ENCODE measurements around the gene CACNB3. TPM values are rescaled to one million over a fixed set of nuclear protein-coding genes. Genes with fewer than 3 reads are reported as not detected.
"Not testable (repeated sequence)": the region's sequence is repeated elsewhere in the genome, so short reads cannot be mapped to it uniquely, and the experiment has no call there.

The CACNB3 gene
- total and polyA plus RNA-seq, 4 donors = 8.3 to 33.1 (median 11.1) TPM

GRCh38 chr12:48852734-48853688 is 34.7 kb downstream of the CACNB3 start:
- ATAC-seq (ENCODE audit: insufficient read depth, low FRiP score) (peak; percentile 59), DNase-seq (peak; percentile 92 to 97 (median 95))
- peak overlapping the region; percentile 81 for H3K27ac ChIP-seq (ENCODE audit: low read depth in 1 of 2, low read length in 1 of 2)
- peaks cover 0 to 9% (median 6%) of the 10 kb centered on the region in 4 donors for H3K36me3 ChIP-seq (ENCODE audit: control insufficient read depth in 4 of 4, insufficient read depth in 4 of 4, low read length in 4 of 4)
- no peaks in the 10 kb centered on the region for H3K27me3 ChIP-seq (ENCODE audit: control insufficient read depth in 3 of 3, insufficient read depth in 3 of 3, low read length in 2 of 3)
- no peak overlapping the region for H3K9ac ChIP-seq (ENCODE audit: insufficient read depth in 1 of 2, low read length in 2 of 2)
- TF ChIP-seq, protein P1, sequence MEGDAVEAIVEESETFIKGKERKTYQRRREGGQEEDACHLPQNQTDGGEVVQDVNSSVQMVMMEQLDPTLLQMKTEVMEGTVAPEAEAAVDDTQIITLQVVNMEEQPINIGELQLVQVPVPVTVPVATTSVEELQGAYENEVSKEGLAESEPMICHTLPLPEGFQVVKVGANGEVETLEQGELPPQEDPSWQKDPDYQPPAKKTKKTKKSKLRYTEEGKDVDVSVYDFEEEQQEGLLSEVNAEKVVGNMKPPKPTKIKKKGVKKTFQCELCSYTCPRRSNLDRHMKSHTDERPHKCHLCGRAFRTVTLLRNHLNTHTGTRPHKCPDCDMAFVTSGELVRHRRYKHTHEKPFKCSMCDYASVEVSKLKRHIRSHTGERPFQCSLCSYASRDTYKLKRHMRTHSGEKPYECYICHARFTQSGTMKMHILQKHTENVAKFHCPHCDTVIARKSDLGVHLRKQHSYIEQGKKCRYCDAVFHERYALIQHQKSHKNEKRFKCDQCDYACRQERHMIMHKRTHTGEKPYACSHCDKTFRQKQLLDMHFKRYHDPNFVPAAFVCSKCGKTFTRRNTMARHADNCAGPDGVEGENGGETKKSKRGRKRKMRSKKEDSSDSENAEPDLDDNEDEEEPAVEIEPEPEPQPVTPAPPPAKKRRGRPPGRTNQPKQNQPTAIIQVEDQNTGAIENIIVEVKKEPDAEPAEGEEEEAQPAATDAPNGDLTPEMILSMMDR (IDR thresholded peaks at IDR 0.05; ENCODE audit: control extremely low read depth, extremely low read depth) = peak; percentile 94
- 1 to 2% methylated on average over 11 of the region's 11 CpGs for WGBS, 2 donors
- H3K4me3 ChIP-seq = peak overlapping the region; percentile 33
- no peaks in the 10 kb centered on the region for H3K9me3 ChIP-seq (ENCODE audit: control insufficient read depth in 4 of 4, insufficient read depth in 3 of 4, low read length in 3 of 4)
- H3K4me1 ChIP-seq (ENCODE audit: control insufficient read depth in 5 of 5, insufficient read depth in 5 of 5, low read length in 5 of 5) = peaks cover 3 to 17% (median 9%) of the 10 kb centered on the region in 5 donors

- no peak overlapping the region for H3K4me3 ChIP-seq
- peaks cover 3 to 17% (median 9%) of the 10 kb centered on the region in 5 donors for H3K4me1 ChIP-seq (ENCODE audit: control insufficient read depth in 5 of 5, insufficient read depth in 5 of 5, low read length in 5 of 5)
- TF ChIP-seq, protein P1 (IDR thresholded peaks at IDR 0.05; ENCODE audit: control extremely low read depth, extremely low read depth) = no peak
- DNase-seq (no peak), ATAC-seq (ENCODE audit: insufficient read depth, low FRiP score) (no peak)
- no peak overlapping the region for H3K9ac ChIP-seq (ENCODE audit: insufficient read depth in 1 of 2, low read length in 2 of 2)
- 90 to 96% methylated on average over 4 of the region's 4 CpGs for WGBS, 2 donors
- no peaks in the 10 kb centered on the region for H3K27me3 ChIP-seq (ENCODE audit: control insufficient read depth in 3 of 3, insufficient read depth in 3 of 3, low read length in 2 of 3)
- H3K9me3 ChIP-seq (ENCODE audit: control insufficient read depth in 4 of 4, insufficient read depth in 3 of 4, low read length in 3 of 4) = no peaks in the 10 kb centered on the region
- peaks cover 0 to 8% (median 5%) of the 10 kb centered on the region in 4 donors for H3K36me3 ChIP-seq (ENCODE audit: control insufficient read depth in 4 of 4, insufficient read depth in 4 of 4, low read length in 4 of 4)
- H3K27ac ChIP-seq (ENCODE audit: low read depth in 1 of 2, low read length in 1 of 2) = no peak overlapping the region
Observed at GRCh38 chr12:48854488-48854887, 36.2 kb downstream of the CACNB3 start.

- H3K9me3 ChIP-seq (ENCODE audit: control insufficient read depth in 4 of 4, insufficient read depth in 3 of 4, low read length in 3 of 4); ATAC-seq (ENCODE audit: insufficient read depth, low FRiP score); H3K27ac ChIP-seq (ENCODE audit: low read depth in 1 of 2, low read length in 1 of 2); DNase-seq; H3K4me3 ChIP-seq; H3K36me3 ChIP-seq (ENCODE audit: control insufficient read depth in 4 of 4, insufficient read depth in 4 of 4, low read length in 4 of 4); H3K27me3 ChIP-seq (ENCODE audit: control insufficient read depth in 3 of 3, insufficient read depth in 3 of 3, low read length in 2 of 3); H3K9ac ChIP-seq (ENCODE audit: insufficient read depth in 1 of 2, low read length in 2 of 2): not testable (repeated sequence)
- WGBS, 2 donors = 92 to 94% methylated on average over 10 of the region's 10 CpGs
- peaks cover 3 to 17% (median 9%) of the 10 kb centered on the region in 5 donors for H3K4me1 ChIP-seq (ENCODE audit: control insufficient read depth in 5 of 5, insufficient read depth in 5 of 5, low read length in 5 of 5)
Observed at GRCh38 chr12:48854932-48855331, 36.6 kb downstream of the CACNB3 start.

DNA sequence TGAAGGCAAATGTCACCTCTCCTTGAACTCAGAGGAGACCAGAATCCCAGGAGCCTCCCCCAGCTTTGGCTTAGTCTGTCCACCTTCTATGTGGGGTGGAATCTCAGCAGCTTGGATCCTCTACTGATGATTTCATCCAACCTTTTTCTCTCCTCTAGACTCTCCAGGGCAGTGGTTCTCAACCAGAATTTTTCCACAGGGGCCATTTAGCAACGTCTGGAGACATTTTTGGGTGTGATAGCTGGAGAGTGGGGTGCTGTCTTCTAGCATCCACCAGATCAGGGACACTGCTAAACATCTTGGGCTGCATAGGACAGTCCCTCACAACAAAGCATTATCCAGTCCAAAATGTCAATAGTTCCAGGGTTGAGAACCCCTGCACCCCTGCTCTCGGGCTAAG is 38.1 kb downstream of the CACNB3 start:
- H3K9me3 ChIP-seq (ENCODE audit: control insufficient read depth in 4 of 4, insufficient read depth in 3 of 4, low read length in 3 of 4) = no peaks in the 10 kb centered on the region
- TF ChIP-seq, protein P1 (IDR thresholded peaks at IDR 0.05; ENCODE audit: control extremely low read depth, extremely low read depth) = no peak
- no peak overlapping the region for H3K27ac ChIP-seq (ENCODE audit: low read depth in 1 of 2, low read length in 1 of 2)
- H3K4me1 ChIP-seq (ENCODE audit: control insufficient read depth in 5 of 5, insufficient read depth in 5 of 5, low read length in 5 of 5) = peaks cover 3 to 7% (median 4%) of the 10 kb centered on the region in 5 donors
- WGBS, 2 donors = 70 to 82% methylated on average over 2 of the region's 2 CpGs
- no peaks in the 10 kb centered on the region for H3K27me3 ChIP-seq (ENCODE audit: control insufficient read depth in 3 of 3, insufficient read depth in 3 of 3, low read length in 2 of 3)
- no peak for DNase-seq
- peaks cover 0 to 11% (median 3%) of the 10 kb centered on the region in 4 donors for H3K36me3 ChIP-seq (ENCODE audit: control insufficient read depth in 4 of 4, insufficient read depth in 4 of 4, low read length in 4 of 4)
- ATAC-seq (ENCODE audit: insufficient read depth, low FRiP score) = no peak
- no peak overlapping the region for H3K4me3 ChIP-seq
- H3K9ac ChIP-seq (ENCODE audit: insufficient read depth in 1 of 2, low read length in 2 of 2) = no peak overlapping the region

Data from lung (tissue), 12 donors.